ENCODE results near the gene NUMB.

NUMB gene

GRCh38 chr14:73244541-73245290 lies 213.6 kb downstream of the NUMB start:
- H3K4me3 ChIP-seq (ENCODE audit: low read depth, low read length): no peak overlapping the region
- no peak for TF ChIP-seq CTCF (conservative IDR thresholded peaks at IDR 0.05; ENCODE audit: low read depth, low read length)
- DNase-seq (ENCODE audit: low read depth): no peak

DNA sequence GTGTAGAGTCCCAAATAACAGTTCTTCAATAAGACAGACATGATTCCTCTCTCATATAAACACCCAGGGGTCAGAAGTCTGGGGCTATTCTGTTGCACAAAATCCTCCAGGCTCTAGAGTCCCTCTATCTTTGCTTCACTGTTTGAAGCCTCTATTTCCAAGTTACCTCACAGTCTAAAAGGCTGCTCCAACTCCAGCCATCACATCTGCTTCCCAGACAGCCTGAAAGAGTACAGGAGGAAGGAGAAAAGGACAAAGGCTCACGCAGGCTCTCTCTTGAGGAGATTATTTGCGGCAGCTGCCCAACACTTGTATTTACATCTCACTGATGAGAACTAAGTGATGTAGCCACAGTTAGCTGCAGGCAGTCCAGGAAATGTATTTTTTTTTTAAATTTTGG lies 214.6 kb downstream of the NUMB start:
- no peak for TF ChIP-seq CTCF (conservative IDR thresholded peaks at IDR 0.05; ENCODE audit: low read depth, low read length)
- H3K4me3 ChIP-seq (ENCODE audit: low read depth, low read length): no peak overlapping the region
- DNase-seq (ENCODE audit: low read depth): no peak

DNA sequence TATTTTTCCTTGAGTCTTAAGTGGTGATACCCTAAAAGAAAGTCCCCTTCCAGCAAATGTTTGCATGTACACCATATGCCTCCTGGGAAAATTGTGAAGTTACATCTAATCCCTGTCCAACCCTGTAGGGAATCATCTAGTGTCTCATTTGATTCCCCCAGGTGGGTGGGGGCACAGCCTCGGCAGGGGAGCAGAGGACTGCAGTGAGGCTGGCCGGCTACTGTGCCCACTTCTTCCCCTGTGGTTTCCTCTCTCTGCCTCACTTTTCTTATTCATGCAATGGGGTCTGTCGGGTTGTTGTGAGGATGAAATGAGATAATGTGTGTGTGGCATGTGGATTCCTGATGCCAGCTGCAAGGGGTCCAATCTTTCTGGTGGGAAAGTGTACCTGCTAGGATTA lies 215.0 kb downstream of the NUMB start:
- DNase-seq (ENCODE audit: low read depth): no peak
- H3K4me3 ChIP-seq (ENCODE audit: low read depth, low read length): no peak overlapping the region
- no peak for TF ChIP-seq CTCF (conservative IDR thresholded peaks at IDR 0.05; ENCODE audit: low read depth, low read length)

GRCh38 chr14:73242357-73242901 lies 215.9 kb downstream of the NUMB start:
- TF ChIP-seq CTCF (conservative IDR thresholded peaks at IDR 0.05; ENCODE audit: low read depth, low read length): no peak
- no peak overlapping the region for H3K4me3 ChIP-seq (ENCODE audit: low read depth, low read length)
- peak; percentile 51 for DNase-seq (ENCODE audit: low read depth)

DNA sequence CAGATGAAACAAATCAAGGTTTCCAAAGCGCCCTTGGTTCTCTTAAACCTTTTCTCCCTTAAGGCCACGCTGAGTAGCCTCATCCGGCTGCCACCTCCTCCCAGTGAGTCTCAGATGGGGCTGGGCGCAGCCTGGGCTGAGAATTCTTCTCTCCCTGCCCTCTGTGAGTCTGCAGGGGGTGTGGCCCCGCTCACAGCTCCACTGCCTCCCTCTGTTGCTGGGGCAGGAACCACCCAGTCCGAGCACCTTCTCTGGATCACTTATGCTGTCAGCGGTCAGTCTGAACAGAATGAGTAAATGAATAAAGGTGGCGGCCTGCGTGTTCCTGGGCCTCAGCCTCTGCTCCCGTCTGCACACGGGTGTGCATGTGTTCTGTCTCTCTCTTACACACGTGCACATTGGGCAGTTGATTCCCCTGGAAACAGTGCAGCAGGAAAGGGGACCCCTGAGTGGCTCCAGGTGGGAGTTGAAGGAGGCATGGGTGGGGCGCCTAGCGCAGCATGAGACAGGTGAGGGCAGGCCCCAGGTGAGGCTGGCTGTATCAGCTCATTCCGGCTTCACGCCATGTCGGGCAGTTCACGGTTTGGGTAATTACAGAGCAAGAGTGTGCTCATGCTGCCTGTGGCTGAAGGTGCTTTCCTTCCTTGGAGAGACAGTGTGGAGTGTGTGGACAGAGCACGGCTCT lies 216.7 kb downstream of the NUMB start:
- H3K4me3 ChIP-seq (ENCODE audit: low read depth, low read length): no peak overlapping the region
- DNase-seq (ENCODE audit: low read depth): no peak
- TF ChIP-seq CTCF (conservative IDR thresholded peaks at IDR 0.05; ENCODE audit: low read depth, low read length): no peak

- TF ChIP-seq CTCF (conservative IDR thresholded peaks at IDR 0.05; ENCODE audit: low read depth, low read length): no peak
- DNase-seq (ENCODE audit: low read depth): no peak
- H3K4me3 ChIP-seq (ENCODE audit: low read depth, low read length): peak overlapping the region; percentile 25
Measured at GRCh38 chr14:73240816-73241480, 217.4 kb downstream of the NUMB start.
